Measurements from ENCODE around the gene GNG7. TPM values are rescaled to one million over a fixed set of nuclear protein-coding genes. Genes with fewer than 3 reads are reported as not detected.
"Not testable (repeated sequence)": the region's sequence is repeated elsewhere in the genome, so short reads cannot be mapped to it uniquely, and the experiment has no call there.

The GNG7 gene
- total RNA-seq, 1 donor from 2014 or later = 11.5 TPM

DNA sequence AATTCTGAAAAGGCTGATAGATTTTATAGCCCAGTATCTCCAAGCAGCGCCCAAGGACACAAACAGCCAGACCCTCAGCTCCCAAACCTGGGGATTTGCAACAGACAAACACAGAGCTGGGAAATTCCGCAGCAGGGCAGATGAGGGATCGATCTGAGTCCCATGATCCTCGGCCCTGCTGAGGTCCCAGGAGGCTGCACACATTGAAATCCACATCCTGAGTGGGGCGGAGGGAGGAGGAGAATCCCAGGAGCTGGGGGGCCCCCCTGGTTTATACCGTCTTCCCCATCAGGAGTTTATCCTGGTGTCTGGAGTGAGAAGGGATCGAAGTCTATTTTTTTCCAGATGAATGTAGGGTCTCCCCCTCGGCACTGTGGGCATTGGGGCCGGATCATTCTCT is 49.3 kb downstream of the GNG7 start:
- DNase-seq (ENCODE audit: low spot score) (no peak), ATAC-seq (no peak)
- intact Hi-C loops (cut with DNase I) = no loop called here

DNA sequence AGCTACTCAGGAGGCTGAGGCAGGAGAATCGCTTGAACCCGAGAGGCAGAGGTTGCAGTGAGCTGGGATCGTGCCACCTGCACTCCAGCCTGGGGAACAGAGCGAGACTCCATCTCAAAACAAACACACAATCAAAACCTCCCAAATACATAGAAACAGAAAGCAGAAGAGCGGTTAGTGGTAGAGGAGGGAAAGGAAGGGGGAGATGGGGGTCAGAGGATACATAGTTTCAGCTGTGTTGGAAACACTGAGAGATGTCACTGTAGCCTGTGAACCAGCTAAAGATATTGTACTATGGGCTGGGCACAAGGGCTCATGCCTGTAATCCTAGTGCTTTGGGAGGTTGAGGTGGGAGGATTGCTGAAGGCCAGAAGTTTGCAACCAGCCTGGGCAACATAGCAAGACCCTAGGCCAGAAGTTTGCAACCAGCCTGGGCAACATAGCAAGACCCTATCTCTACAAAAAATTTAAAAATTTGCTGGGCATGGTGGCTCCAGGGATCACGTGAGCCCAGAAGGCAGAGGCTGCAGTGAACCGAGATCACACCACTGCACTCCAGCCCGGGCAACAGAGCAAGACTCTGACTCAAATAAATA is 49.9 kb downstream of the GNG7 start:
- no peak for DNase-seq (ENCODE audit: low spot score)
- intact Hi-C loops (cut with DNase I) = no loop called here
- no peak for ATAC-seq

DNA sequence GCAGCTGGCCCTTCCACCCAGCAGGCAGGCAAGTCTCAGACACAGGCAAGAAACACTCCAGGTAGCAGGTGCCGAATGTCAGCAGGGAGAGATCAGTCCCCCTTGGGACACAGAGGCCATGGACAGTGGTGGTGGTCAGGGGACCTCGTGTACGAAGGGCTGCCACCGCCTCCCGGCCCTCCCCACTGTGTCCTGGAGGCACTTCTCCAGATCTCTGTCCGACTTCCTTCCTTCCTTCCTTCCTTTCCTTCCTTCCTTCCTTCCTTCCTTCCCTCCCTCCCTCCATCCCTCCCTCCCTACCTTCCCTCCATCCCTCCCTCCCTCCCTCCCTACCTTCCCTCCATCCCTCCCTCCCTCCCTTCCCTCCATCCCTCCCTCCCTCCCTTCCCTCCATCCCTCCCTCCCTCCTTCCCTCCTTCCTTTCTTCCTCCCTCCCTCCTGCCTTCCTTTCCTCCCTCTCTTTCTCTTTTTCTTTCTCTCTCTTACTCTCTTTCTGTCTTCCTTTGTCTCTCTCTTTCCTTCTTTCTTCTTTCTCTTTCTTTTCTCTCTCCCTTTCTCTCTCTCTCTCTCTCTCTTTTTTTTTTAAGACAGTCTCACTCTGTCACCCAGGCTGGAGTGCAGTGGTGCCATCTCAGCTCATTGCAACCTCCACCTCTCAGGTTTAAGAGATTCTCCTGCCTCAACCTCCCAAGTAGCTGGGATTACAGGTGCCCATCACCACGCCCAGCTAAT is 51.3 kb downstream of the GNG7 start:
- intact Hi-C loops (cut with DNase I); ATAC-seq; DNase-seq (ENCODE audit: low spot score): not testable (repeated sequence)

DNA sequence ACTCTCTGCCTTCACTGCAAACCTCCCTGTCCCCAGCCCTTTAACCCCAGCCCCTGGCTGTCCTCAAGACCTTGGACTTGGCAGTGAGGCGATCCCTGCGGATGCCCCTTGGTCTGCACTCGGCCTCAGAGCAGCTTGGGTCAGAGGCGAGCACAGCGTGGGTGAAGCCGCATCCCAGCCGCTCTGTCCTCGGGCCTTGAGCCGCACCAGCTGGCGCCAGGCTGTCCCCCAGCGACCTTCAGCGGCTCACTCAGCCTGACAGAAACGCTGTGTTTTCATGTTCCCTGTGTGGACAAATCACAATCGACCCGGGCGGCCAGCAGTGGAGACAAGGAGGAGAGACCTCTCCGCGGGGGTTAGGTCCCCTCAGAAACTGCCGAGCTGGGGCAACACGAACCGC is 52.0 kb downstream of the GNG7 start:
- DNase-seq (ENCODE audit: low spot score) (no peak), ATAC-seq (peak; percentile 34)
- intact Hi-C loops (cut with DNase I) = no loop called here

DNA sequence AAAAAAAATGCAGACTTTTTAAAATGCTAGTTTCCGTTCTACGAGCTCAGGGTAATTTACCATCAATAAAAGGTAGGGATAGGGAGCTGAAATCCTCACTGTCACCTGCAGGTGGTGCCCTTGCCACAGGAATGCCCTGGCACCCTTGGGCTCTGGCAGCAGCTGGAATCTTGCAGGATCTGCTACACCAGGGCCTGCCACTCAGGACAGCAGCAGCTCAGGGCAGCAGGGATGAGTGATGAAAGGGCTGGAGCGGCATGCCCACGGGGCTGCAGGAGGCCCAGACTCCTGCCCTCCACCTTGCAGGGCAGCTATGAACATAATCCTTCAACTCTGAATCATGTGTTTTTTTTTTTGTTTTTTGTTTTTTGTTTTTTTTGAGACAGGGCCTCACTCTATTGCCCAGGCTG is 54.0 kb downstream of the GNG7 start:
- DNase-seq (ENCODE audit: low spot score) = peak; percentile 83
- intact Hi-C loops (cut with DNase I) = loop anchor here (10.0 kb wide), 1 partner anchor 106 kb away; no protein-coding TSS in a partner anchor
- ATAC-seq = peak; percentile 78

DNA sequence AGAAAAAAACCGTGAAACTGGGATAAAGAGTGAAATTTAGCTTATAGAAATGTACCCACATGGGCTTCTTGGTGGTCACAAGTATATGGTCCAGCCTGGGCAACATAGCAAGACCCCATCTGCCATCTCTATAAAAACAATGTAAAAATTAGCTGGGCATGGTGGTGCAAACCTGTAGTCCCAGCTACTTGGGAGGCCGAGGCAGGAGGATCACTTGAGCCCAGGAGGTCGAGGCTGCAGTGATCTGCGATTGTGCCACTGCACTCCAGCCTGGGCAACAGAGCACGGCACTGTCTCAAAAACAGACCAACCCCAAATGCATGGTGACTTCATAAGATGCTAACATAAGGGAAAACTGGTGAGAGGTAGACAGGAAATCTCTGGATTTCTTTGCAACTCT is 54.4 kb downstream of the GNG7 start:
- intact Hi-C loops (cut with DNase I) = loop anchor here (10.0 kb wide), 1 partner anchor 107 kb away; no protein-coding TSS in a partner anchor
- DNase-seq (ENCODE audit: low spot score) (no peak), ATAC-seq (no peak)

DNA sequence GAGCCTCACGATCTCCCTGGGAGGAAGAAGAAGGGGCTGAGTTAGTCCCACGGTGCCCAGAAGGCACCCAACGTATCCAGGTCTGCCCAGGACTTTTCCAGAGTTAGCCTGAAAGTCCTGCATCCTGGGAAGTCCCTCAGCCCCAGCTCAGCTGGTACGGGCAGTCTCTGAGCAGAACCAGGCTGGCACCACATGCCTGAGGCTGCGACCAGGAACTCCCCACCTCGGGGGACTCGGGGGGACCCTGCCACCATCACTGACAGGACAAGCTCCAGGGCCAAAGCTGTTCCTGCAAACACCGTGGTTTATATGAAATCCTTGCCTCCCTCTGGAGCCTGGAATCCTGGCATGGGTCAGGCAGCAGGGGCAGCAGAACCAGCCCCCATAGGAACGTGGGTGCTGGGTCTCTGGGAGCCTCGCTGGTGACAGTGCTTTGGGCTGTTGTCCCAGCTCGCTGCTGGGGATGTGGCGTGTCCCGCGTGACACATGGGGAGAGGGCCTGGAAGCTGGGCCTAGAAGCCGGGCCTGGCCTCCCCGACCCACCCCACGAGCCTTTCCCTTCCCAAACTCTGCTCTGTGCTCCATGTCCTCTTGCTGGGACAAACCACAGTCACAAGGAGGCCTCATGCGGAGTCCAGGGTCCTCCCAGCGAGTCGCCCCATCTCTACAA is 55.5 kb downstream of the GNG7 start:
- intact Hi-C loops (cut with DNase I) = loop anchor here (10.0 kb wide), 1 partner anchor 108 kb away; no protein-coding TSS in a partner anchor
- DNase-seq (ENCODE audit: low spot score) (no peak), ATAC-seq (no peak)

DNA sequence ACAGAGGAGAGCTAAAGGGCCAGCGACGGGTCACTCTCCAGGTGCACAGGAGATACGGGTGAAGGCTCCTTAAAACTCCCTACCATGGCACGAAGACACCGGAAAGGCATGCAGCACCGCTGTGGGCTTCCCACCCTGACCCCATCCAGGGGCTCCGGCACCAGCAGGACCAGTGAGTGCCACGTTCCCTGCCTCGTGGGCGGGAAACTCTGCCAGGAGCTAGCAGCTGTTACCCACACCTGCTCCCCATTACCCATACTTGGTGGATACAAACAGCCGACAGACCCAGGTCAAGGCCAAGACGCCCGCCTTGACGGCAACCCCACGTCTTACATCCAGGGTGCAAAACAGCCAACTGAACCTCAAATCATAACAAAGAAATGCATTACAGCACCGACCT is 56.7 kb downstream of the GNG7 start:
- ATAC-seq (no peak), DNase-seq (ENCODE audit: low spot score) (no peak)
- intact Hi-C loops (cut with DNase I) = loop anchor here (10.0 kb wide), 1 partner anchor 109 kb away; no protein-coding TSS in a partner anchor

DNA sequence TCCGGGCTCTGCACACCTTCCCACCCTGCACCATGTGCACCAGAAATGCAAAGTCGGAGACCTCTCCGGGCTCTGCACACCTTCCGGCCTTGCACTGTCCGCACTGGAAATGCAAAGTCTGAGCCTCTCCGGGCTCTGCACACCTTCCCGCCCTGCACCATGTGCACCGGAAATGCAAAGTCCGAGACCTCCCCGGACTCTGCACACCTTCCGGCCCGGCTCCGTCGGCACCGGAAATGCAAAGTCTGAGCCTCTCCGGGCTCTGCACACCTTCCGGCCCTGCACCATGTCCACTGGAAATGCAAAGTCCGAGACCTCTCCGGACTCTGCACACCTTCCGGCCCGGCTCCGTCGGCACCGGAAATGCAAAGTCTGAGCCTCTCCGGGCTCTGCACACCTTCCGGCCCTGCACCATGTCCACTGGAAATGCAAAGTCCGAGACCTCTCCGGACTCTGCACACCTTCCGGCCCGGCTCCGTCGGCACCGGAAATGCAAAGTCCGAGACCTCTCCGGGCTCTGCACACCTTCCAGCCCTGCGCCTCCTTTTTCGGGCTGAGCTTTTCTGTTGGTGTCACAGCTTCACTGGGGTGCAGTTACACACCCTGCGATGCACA is 59.3 kb downstream of the GNG7 start:
- DNase-seq (ENCODE audit: low spot score); ATAC-seq: not testable (repeated sequence)
- intact Hi-C loops (cut with DNase I) = loop anchor here (10.0 kb wide), 1 partner anchor 112 kb away; no protein-coding TSS in a partner anchor

DNA sequence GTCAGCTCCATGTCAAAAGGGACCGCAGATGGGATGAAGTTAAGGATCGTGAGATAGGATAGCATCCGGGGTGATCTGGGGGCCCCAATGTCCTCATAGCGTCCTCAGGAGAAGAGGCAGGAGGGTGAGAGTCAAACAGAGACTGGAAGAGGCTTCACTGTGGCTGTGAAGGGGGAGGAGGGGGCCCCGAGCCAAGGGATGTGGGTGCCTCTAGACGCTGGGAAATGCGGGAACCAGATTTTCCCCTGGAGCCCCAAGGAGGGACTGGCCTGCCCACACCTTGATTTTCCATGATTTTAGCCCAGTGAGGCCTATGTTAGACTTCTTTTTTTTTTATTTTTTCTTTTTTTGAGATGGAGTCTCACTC is 61.2 kb downstream of the GNG7 start:
- intact Hi-C loops (cut with DNase I) = loop anchor here (10.0 kb wide), 1 partner anchor 113 kb away; no protein-coding TSS in a partner anchor
- DNase-seq (ENCODE audit: low spot score) (no peak), ATAC-seq (no peak)

DNA sequence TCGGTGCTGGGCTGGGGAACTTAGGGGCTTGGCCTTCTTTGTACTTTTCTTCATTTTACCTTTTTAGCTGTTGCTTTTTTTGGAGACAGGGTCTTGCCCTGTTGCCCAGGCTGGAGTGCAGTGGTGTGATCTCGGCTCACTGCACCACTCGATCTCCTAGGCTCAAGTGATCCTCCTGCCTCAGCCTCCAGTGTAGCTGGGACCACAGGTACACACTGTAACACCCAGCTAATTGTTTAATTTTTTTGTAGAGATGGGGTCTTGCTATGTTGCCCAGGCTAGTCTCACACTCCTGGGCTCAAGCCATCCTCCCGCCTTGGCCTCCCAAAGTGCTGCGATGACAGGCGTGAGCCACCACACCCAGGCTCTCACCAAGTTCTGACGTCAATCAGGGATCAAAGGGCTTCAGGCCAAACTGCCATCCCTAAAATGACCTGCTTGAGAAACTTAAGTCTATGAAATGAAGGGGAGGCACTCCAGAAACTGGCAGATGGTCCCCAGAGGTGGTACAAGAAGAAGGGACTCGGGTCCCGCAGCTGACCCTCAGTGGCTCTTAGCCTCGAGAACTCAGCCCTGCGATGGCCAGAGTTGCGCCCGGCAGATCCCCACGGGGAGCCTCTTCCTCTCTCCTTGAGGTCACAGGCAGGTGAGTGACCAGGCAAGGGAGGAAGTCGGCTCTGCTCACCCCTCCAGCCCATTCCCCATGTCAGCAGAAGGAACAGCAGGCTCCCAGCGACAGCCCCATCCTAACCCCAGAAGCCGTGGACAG is 61.7 kb downstream of the GNG7 start:
- ATAC-seq = no peak
- intact Hi-C loops (cut with DNase I) = loop anchor here (10.0 kb wide), 1 partner anchor 114 kb away; no protein-coding TSS in a partner anchor

DNA sequence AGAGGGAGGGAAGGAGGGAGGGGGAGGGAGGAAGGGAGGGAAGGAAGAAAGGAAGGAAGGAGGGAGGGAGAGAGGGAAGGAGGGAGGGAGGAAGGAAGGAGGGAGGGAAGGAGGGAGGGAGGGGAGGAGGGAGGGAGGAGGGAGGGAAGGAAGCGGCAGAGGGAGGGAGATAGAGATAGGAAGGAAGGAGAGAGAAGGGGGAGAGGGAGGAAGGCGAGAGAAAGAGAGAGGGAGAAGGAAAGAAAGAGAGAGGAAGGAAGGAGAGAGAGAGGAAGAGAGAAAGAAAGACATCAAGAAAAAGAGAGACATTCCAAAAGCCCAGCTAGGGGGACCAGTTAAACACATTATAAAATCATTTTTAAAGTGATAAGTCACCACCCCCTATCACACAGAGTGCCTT is 62.5 kb downstream of the GNG7 start:
- intact Hi-C loops (cut with DNase I) = loop anchor here (10.0 kb wide), 1 partner anchor 115 kb away; no protein-coding TSS in a partner anchor
- no peak for ATAC-seq
- no peak for DNase-seq (ENCODE audit: low spot score)

More for the DNA sequence above, 61.7 kb downstream of the GNG7 start:
- DNase-seq (ENCODE audit: low spot score) = no peak

DNA sequence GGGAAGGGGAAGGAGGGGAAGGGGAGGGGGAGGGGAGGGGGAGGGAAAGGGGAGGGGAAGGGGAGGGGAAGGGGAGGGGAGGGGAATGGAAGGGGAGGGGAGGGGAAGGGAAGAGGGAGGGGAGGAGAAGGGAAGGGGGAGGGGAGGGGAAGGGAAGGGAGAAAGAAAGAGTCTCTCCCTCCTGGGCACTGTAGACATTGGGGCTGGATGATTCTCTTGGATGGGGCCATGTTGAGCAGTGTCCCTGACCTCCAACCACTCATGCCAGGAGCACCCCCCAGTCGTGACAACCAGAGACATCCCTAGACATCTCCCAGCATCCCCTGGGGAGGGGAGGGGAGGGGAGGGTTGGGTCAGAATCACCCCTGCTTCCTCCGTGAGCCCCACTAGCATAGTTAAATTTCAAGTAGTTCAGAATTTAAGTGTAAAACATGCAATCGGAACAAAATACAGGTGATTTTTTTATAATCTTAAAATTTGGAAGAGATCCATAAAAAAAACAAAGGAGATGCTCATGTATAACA is 64.0 kb downstream of the GNG7 start:
- DNase-seq (ENCODE audit: low spot score) (no peak), ATAC-seq (no peak)
- intact Hi-C loops (cut with DNase I) = no loop called here

DNA sequence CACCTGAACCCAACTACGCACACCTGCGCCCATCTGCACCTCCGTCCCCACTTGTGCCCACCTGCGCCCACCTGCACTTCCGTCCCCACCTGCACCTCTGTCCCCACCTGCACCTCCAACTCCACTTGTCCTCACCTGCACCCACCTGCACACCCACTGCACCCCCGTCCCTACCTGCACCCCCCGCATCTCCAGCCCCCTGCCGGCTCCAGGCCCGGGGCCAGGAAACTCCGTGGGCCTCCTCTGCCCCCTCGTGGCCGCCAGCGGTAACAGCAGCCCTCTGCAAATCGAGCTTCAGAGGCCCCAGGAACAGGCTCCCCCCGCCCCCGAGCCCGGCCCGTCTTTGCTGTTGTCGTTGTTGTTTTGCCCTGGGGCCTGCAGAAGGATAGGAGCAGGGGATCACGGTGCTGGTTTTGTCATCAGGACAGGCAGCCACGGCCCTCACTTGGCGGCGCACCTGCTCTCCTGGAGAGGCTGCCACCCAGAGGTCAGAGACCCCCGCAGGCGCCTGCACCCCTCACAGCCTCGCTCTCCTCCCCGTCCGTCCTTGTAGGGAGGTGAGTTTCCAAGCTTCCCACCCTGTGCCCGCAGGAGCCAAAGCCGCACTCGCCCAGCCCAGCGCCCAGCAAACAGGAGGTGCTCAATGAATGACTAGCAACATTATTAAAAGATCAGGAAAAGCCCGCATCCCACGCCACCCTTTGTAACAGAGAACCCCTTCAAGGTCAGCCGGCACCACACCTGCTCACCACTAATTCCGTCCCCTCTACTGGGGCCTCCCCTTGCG is 65.4 kb downstream of the GNG7 start:
- intact Hi-C loops (cut with DNase I) = no loop called here
- DNase-seq (ENCODE audit: low spot score) = peak; percentile 82
- peak; percentile 53 for ATAC-seq

DNA sequence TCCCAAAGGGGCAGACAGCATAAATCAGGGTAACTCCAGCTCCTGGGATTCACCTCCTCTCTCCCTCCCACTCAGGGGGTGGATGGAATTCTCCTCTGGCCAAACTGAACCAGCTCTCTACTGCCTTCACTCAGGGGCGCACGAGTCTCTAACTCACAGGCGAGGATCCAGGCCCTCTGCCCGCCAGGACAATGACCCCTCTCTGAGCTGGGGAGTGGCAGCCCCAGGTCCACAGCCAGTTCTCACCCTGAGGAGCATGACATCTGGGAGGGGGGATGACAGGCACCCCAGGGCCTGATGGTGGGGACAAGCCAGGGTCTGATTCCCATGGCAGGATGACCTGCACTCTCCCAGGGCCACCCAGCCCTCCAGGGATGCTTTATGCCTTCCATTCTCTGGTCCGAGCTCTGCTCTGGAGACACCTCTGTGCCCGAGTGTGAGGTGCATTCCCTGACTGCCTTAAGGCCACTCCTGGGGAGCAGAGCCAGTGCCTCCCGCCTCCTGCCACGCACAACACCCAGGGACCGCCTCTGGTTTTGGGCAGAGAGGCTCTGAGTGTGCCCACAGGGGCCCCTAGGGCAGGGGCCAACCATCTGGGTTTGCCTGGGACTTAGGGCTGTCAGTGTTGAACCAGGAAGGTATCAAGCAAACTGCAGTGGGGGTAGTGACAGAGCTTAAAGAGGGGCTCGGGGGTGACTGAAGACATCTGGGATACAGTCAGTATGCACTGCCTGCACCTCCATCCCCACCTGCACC is 66.2 kb downstream of the GNG7 start:
- no peak for DNase-seq (ENCODE audit: low spot score)
- ATAC-seq = no peak

DNA sequence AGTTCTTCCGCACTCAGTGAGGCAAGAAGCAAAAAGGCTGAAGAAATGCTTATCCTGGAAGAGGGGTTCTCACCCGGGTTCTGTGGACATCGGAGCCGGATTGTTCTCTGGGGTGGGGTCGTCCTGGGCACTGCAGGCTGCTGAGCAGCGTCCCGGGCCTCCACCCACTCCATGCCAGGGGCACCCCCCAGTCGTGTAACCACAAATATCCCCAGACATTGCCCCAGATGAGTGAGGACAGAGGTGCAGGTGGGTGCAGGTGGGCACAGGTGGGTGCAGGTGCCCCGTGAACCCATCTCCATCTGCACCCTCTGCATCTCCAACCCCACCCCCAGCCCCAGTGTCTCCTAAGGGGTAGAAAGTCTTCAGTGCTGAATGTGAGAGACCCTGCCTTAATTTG is 67.5 kb downstream of the GNG7 start:
- ATAC-seq (no peak), DNase-seq (ENCODE audit: low spot score) (no peak)
- intact Hi-C loops (cut with DNase I) = no loop called here

More for the DNA sequence above, 66.2 kb downstream of the GNG7 start:
- intact Hi-C loops (cut with DNase I) = no loop called here

All from sciatic nerve (tissue), 2 donors.